Activated T-cell treated with anti-CD3 and anti-CD28 coated beads for 4 hours (primary cell): ENCODE measurements around the gene PRDM16.

Experiments
- DNase-seq: peaks from one replicate; pipeline ENCODE4 v3.0.0-alpha.2; 2020

PRDM16 gene

DNA sequence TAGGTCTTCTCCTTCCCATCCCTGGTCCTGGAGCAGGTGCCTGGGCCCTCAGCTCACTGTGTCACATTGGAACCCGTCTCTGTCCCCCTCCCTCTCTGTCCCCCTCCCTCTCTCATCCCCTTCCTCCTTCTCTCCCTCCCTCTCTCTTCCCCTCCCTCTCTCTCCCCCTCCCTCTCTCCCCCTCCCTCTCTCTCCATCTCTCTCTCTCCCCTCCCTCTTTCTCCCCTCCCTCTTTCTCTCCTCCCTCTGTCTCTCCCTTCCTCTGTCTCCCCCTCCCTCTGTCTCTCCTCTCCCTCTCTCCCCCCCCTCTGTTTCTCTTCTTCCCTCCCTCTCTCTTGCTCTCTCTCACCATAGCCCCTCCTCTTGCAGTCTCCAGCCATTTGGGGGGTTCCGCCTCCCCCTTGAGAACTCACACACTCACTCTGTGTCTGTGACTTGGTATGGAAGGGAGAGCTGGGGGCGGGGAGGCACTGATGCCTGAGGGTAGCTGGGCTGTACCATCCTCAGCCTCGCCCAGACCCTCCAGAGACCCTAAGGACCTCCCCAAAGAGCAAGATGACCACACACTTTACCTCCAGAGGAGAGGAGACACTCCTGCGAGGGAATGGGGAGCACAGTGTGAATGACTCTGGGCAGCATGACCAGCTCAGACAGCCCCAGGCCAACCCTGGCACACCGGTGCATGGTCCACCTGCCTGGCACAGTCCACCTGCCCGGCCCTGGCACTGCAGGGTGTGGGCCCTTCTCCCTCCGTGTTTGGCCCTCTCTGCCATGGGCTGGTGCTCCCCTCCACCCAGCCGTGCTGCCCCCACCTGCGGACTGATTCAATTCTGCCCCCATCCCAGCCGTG lies 282.7 kb downstream of the PRDM16 start:
- DNase-seq: no peak

DNA sequence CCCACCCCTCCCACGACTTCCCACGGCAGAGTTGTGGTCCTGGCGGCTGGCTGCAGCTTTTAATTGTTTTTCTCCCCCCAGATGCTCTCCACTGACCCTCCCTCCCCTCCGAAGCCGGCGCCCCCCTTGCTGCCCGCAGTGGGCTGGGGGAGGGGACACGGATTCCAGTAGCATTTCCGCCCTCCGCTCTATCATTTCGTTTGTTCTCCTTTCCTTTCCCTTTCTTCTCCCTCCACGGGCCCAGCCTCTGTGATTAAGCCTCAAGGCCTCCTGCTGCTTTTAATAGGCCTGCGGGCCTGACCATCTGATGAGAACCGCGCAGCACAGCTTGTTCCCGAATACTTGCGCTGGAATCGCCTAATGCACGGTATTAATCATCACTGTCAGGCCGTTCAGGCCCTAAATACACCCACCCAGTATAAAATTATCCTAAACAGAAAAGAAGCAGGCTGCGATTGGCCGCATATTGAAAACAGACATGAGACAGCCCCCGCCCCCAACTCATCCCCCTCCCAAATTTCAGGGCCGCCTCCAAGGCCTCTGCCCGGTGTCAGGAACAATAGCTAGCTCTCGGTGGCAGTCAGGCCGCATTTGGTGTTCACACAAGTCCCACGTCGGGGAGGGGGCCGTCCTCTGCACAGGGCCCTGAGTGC lies 283.4 kb downstream of the PRDM16 start:
- no peak for DNase-seq

DNA sequence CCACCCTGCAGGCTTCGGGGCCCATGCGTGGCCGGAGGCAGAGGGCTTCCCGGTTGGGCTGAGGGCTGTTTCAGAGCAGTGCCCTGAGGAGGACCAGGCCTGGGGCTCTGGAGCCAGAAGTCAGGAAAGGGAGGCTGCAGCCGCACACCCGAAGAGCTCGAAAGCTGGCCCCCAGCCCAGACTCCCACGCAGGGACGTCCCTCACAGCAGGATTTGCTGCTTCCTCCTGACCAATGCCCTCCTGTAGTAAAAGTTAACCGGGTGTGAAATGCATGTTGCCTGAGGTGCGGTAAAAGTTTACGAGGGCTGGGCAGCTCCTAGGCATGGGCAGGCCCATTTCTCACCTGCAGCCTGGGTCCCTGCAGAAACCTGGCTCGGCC lies 283.9 kb downstream of the PRDM16 start:
- DNase-seq: no peak

DNA sequence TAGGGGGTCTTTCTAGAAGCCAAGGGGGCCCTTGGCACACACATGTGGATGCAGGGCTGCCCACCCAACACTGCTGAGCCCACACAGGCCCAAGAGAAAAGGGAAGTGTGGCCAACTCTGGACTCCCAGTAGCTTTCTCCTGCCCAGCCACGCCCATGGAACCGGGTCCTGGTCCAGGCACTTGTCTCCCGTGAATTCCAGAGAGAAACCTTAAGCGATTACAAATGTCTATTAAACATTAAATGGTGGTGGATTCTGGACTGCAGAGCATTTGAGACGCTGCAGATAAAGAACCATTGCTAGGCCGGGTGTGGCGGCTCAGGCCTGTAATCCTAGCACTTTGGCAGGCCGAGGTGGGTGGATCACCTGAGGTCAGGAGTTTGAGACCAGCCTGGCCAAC lies 284.9 kb downstream of the PRDM16 start:
- no peak for DNase-seq

DNA sequence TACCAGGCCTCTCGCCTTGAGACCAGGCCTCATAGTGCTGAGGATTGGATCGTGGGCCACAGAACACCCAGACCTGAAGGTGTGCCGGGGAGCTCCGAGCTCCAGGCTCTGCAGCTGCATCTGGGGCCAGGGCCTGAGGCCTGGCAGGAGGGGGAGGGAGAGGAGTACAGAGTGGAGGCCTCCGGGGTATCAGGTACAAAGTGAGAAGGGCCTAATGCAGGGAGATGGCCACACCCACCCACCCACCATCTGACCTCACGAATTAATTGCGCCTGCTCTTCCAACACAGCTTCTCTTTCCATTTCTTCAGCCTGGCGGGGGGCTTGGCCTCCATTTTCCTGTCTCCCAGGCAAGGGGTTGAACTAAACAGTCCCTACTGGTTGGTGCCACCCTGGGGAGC lies 286.1 kb downstream of the PRDM16 start:
- DNase-seq: no peak

DNA sequence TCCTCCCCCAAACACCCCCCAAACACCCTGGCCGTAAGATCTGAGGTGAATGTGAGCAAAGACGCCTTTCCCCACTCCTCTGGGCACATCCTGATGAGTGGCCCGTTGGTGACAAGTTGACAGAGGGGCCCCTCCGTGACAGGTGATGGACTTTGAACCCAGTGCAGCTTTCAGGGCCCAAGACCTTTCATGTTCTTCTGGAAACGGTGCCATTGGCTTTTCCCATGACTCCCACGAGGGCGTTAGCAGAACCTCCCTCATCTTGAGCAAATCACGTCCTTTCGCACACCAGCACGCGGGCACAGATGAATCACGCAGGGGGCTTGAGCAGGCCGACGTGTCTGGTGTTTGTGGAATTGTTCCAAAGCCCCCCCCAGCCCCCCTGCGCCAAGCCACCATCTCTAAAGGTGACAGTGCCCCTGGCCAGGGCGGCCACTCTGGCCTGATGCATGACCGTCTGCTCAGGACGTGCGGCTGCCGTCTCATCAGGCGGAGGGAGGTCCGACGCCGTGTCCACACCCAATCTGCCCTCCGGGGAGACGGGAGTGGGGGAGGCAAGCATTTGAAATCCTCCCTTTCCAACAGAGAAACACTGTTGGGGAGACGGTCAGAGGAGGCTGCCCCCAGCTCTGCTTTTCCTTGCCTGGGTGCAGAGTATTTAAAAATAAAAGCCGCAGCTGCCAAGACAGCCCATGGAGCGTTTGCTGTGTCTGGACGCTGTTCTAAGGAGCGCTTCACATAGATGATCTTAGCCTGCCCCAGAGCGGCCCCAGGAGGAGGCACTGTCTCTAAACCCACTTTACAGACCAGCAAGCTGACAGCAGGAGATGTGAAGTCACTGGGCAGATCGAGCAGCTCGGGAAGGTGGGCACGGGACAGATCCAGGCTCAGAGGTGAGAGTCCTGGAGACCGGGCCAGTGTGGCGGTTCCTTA lies 287.2 kb downstream of the PRDM16 start:
- no peak for DNase-seq

DNA sequence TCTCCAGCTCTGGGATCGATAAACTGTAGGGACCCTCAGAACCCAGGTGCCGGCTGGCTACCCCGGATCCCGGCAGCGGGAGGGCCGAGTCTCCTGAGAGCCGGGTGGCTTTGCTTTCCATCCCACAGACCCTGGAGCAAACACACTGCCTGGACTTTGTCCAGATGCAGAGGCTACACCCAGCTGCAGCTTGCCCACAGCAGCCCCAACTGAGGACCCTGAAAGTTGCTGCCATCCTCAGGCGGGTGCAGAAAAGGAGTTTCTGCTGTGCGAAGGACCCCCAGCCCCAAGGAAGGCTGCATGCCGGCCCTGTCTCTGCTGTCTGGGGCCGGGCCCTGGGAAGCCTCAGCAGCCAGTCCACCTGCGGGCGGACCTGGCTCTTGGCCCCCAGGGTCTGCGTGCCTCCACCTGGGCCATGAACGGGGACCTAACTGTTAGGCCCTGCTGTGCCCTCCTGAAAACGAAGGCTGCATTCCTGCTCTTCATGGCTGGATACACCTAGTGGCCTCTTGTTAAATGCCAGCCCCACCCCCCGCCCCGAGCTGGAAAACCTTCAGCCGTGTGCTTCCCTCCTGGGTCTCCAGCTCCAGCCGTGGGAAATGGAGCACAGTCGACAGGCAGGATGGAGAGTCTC lies 287.9 kb downstream of the PRDM16 start:
- no peak for DNase-seq

DNA sequence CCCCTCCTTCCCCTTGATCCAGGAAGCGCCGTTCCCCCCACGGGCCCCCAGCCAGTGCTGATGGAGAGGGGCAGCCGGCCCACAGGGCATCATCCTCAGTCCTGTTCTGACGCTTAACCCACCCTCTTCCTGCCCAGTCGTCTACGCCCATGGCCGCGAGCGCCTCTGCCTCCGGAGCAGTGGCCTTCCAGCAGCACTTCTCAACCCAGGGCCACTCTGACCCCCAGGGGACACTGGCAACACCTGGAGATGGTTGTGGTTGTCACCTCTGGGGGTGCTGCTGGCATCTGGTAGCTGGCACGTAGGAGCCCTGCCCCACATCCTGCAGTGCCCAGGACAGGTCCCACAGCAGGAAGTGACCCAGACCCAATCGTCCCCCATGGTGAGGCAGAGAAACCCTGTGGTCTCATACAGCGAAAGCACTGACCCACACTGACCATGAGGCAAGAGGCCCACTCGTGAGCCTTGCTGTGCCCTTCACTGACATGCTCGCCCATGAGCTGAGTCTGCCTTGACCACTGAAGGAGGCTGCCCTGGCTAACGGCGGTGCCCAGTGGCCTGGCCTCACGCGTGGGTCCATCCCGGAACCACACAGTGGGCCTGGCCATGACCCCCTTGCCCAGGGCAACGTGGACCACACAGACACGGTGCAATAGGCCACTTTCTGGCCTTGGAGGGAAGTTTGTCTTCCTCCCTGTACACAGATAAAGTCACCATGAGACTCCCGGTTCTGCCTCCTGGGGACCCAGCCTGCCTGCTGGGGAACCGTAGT lies 288.7 kb downstream of the PRDM16 start:
- no peak for DNase-seq

DNA sequence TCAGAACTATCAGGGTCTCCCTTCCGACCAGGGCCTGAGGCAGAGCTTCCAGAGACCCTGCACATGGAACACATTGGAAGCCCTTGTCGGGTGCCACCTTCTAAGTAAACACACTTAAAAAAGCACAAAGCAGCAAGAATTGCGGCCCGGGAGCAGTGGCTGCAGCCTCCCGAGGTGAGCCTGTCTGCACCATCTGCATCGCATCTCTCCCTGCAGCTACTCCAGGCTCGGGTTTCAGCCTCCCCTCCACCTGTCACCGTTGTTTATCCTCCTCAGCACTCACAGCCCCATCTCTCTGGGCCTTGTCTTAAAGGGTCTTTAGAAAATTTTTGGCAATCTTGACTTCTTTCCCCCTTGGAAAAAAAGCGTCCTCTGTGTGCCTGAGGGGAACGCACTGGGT lies 290.3 kb downstream of the PRDM16 start:
- DNase-seq: no peak

DNA sequence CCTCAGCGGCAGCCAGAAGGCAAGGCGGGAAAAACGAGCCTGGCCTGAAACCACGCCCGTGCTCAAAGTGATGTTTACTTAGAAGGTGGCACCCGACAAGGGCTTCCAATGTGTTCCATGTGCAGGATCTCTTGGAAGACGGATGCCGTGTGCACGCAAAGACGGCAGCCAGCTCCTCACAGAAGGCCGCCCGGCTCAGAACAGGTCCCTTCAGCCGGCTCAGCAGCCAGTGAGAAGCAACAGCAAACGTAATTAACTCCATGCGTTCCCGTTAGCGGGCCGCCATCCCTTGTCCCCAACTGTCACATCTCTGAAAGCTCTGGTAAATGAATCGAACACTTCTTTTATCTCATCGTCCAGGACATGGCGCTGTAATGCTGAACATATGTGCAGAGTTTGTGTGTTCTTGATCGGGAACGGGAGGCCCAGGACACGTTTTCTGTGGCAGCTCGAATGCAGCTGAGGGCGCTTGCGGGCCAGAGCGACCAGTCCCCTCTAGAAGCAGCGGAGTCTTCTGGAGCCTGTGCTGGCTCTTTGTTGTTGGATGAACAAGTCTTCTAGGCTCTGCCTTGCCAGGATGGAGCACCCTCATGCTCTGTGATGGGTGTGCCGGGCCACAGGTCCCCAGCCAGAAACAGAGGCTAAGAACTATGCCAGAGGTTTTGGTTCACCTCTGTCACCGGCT lies 290.9 kb downstream of the PRDM16 start:
- DNase-seq: no peak

DNA sequence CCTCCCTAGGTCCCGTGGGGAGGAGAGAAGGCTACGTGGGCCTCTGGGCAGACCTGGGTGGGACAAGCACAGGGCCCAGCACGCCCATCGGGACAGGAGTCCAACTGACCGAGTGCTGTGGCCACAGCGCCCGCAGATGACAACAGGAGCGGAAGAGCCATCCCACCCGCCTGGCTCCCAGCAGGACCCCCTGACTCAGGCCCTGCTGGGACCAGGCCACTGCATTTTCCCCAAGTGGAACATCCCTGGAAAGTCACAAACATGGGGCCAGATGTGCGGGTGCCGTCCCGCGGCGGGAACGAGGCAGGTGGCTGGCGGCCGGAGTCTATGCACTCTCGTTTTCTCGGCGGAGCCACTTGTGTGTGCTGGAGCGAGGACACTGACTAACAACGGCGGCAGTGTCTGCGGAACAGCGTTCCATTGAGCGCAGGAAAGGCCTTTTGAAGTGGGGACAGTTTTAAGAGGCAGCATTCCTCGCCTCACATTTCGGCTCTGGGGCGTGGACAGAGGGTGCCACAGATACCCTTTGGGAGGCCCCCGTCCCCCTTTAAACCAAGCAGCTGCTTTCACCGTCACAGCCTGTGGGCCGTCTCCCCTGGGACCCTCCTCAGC lies 291.7 kb downstream of the PRDM16 start:
- DNase-seq: no peak

DNA sequence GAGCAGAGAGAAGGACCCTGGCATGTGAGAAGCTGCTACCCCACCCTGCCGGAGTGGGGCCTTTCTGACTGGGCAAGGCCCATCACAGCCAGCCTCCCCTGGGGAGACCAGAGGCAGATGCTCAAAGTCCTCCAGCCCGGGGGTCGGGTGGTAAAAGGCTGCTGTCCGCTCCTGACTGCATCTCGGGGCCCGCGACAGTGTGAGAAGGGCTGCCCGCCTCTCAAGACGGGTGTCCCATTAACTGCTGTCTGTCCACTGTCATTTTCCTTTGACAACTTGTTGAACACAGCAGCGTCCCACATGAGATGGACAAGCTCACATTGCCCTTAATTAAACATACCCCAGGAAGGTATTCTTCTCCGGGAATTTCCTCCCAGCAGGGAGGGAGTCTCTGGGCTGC lies 294.0 kb downstream of the PRDM16 start:
- DNase-seq: no peak

DNA sequence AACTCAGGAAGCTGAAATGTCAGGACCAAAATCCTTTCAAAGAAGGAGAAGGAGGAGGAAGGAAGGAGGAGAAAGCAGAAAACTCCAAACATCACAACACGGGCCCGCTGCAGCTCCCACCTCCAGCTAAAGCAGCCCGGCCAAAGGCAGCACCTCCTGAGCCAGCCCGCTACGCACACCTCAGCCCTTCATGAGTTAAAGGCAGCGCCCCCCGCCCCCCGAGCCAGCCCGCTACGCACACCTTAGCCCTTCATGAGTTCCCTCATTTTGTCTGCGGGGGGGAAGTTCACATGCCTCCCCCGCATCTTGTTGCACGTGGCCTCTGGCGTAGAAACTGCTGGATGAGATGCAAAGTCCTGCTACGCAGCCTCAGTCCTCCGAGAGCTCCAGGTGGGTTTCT lies 294.8 kb downstream of the PRDM16 start:
- no peak for DNase-seq

DNA sequence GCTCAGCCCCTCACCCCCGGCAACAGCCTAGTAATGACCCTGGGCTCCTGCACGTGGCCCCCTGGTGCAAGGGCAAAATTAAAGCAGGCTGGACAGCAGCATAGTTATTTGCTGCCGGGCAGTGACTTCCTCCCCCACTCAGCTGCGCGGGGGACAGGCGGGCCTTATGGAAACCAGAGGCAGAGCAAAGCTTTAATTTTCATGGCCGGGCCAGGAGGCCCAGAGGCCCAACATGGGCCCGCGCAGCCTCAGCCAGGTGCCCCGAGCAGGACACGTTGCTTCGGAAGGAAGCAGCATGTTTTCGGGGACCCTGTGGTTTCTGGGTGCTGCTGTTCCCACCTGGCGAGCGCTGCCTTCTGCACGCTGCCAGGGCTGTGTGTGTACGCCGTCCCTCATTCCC lies 295.5 kb downstream of the PRDM16 start:
- no peak for DNase-seq

DNA sequence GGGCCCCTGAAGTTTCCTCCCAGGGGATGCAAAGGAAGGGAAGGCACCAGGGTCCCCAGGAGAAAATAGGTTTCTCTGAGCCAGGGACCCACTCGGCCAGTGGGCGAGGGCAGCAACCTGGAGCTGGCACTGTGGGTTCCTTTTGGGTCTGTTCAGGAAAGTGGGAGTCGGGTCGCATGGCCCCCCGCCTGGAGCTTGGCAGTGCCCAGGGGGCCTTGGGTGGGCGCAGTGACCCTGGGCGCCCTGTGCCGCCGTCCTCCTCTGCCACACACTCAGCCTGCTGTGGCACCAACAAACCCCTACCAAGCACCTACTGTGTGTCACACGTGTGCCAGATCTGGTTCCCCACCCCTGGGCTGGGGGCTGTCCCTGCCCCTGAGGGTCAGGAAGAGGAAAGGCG lies 296.0 kb downstream of the PRDM16 start:
- DNase-seq: no peak

DNA sequence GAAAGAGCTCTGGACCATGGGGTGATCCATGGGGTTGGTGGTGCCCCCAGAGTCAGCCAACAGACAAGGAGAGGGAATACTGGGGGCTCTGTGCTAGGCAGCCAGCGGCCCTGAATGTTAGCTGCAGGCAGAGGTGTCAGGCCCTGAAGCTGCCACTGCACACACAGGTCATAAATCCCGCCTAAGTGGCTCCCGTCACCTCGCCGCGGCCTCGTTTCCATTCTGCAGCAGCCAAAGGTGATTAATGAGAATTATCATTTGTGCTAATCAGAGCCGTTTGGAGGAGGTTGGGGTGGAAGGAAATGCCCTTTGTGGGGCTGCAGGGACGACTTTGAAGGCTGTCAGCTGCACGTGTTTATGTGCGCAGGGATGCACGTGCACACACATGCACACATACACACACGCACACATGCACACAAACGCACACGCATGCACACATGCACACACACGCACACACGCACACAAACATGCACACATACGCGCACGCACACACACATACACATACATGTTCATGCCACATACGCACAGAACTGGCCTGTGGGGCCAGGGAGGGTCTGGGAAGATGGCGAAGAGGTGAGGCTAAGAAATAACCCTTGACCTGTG lies 296.6 kb downstream of the PRDM16 start:
- no peak for DNase-seq

DNA sequence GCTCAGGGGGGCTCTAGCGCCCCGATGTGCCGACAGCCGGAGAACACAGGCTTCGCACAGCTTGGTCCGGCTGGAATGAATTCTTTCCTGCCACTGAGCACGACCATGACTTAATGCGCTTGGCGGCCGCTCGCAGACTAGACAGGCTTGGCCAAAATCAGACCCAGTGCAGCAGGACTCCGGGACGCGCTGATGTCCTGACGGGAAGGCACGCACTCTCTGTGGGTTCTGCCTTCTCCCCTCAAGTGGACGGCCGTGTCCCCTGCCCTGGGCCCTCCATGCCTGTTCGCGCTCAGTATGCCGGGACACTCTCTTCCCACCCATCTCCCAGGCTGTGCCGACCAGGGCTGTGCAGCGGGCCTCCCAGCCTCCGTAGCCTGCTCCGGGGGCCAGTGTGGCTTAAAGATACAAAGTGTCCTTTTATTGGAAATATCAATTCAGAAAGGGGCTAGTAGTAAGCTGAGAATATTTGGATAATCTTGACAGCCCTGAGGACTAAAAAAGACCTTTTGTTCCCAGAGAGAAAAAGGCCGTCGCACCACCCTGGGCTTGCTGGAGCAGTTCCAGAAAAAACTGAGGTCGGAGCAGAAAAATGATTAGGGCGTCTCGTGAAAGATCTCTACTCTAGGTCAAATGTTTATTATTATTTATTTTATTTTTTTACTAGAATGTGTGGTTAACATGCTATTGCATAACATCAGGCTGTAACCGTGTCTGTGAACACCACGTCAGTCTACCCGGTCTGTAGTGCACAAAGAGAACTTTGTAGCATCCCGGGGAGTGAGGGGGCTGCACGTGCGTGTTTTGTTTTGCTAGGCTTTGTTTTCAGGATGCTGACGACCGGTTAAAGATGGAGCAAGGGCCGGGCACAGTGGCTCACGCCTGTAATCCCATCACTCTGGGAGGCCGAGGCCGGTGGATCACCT lies 297.4 kb downstream of the PRDM16 start:
- DNase-seq: no peak

DNA sequence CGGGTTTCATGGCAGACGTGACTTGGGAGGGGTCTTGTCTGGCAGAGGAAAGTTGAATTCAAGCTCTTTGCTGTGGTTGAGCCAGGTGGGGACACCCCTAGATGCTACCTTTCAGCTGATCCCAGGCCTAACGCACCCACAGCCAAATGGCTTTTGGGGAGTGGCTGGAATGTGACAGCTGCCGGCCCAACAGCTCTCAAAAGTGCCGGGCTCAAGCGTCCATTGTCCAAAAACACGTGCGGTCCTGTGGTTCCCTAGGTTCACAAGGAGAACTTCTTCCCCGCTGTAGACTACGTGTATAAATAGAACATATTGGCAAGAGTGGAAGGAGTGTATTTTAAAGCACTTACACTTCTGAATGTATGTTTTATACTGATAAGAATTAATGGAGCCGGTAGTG lies 298.4 kb downstream of the PRDM16 start:
- no peak for DNase-seq

DNA sequence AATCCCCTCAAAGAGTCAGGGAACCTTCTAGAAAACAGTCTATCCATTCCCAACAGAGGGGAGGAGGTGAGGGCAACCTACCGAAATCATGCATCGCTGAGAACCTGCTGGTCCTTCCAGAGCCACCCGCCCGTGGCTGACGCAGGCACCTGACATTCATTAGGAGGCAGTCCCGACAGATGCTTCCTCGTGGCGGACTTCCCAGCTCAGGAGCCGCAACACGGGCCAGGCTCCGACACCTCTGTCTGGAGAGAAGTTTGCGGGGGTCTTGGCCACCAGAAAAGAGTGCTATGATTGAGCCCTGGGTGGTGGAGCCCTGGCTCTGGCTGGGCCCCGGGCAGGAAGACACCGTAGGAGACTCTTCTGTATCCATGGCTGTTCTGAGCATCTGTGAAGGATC lies 299.1 kb downstream of the PRDM16 start:
- DNase-seq: no peak
